ENCODE results near the gene KCNJ12.

Gene KCNJ12

DNA sequence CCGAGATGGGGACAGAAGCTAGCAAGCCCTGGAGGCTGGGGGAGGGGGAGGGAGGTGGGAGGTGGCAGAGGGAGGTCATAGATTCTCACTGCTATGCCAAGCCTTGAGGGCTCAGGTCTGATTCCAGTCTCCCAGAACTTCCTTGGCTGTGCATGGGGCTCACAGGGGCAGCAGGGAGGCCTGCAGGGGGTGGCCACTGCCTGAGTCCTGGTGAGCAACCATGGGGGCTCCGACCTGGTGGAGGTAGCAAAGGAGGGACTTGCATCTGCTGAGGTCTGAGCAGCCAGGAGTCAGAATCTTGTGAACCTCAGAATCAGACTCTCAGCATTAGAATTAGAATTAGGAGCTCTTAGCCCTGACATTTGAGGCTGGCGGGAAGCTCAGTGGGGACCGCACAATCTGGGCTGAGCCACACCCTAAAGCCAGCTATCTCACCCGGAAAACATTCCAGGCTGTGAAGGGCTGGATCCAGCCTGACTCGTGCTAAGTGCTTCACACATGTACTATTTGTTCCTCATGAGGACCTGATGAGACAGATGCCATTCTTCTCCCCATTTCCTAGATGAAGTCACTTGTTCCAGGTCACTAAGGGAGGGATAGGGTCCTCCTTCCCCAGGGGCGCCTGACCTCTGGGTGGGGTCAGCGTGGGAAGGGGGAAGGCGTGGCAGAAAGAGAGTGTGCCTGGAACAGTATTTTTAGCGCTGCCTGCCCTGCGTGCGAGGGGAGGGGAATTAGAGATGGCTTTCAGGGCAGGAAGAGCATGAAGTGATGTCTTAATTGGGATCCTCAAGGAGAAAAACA lies 17.3 kb upstream of the KCNJ12 start:
- TF ChIP-seq, protein P1, sequence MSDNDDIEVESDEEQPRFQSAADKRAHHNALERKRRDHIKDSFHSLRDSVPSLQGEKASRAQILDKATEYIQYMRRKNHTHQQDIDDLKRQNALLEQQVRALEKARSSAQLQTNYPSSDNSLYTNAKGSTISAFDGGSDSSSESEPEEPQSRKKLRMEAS (IDR thresholded peaks at IDR 0.05), result peak; percentile 25; the same call in 1 of the 2 replicates
- TF ChIP-seq CREB1 (IDR thresholded peaks at IDR 0.05; ENCODE audit: low read depth), result no peak

DNA sequence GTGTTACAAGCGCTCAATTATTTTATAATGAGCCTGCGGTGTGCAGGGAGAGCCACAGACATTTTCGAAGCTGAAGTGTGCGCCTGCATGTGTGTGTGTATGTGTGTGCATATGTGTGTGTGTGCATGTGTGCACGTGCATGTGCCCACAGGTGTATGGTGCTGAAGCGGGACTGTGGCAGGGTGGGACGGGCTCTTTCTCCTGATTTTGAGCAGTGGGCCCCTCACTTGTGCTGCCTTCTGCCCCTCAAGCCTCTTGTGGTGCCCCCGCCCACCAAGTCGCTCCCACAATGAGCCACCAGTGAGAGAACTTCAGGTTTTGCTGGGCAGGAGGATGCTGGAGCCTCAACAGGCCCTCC lies 16.7 kb upstream of the KCNJ12 start:
- TF ChIP-seq ZBTB7A (IDR thresholded peaks at IDR 0.05; ENCODE audit: low read depth), result no peak
- TF ChIP-seq CEBPB (IDR thresholded peaks at IDR 0.05), result no peak
- no peak for TF ChIP-seq TCF12 (IDR thresholded peaks at IDR 0.05; ENCODE audit: low read depth)
- TF ChIP-seq RAD21 (IDR thresholded peaks at IDR 0.05; ENCODE audit: low read depth), result no peak
- TF ChIP-seq CREB1 (IDR thresholded peaks at IDR 0.05; ENCODE audit: low read depth), result no peak
- TF ChIP-seq, protein P1 (IDR thresholded peaks at IDR 0.05), result no peak

DNA sequence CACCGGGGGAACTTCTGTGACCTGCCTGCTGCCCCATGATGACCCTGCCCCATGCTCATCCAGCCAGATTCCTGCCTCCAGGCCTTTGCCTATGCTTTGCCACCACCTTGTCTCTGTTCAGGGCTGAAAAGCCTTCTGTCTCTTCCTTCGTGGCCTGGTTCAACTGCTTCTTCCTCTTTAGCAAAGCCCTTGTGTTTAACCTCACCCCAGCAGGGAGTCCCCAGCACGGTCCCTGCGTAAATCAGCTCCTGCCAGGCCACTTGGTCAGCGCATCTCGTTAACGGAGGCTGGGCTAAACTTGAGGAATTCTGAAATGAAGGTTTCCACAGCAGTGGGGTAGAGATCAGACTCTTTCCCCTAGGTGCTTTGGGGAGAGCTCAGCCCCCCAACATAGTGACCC lies 16.1 kb upstream of the KCNJ12 start:
- TF ChIP-seq, protein P2, sequence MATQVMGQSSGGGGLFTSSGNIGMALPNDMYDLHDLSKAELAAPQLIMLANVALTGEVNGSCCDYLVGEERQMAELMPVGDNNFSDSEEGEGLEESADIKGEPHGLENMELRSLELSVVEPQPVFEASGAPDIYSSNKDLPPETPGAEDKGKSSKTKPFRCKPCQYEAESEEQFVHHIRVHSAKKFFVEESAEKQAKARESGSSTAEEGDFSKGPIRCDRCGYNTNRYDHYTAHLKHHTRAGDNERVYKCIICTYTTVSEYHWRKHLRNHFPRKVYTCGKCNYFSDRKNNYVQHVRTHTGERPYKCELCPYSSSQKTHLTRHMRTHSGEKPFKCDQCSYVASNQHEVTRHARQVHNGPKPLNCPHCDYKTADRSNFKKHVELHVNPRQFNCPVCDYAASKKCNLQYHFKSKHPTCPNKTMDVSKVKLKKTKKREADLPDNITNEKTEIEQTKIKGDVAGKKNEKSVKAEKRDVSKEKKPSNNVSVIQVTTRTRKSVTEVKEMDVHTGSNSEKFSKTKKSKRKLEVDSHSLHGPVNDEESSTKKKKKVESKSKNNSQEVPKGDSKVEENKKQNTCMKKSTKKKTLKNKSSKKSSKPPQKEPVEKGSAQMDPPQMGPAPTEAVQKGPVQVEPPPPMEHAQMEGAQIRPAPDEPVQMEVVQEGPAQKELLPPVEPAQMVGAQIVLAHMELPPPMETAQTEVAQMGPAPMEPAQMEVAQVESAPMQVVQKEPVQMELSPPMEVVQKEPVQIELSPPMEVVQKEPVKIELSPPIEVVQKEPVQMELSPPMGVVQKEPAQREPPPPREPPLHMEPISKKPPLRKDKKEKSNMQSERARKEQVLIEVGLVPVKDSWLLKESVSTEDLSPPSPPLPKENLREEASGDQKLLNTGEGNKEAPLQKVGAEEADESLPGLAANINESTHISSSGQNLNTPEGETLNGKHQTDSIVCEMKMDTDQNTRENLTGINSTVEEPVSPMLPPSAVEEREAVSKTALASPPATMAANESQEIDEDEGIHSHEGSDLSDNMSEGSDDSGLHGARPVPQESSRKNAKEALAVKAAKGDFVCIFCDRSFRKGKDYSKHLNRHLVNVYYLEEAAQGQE (IDR thresholded peaks at IDR 0.05; ENCODE audit: low read depth), result no peak

DNA sequence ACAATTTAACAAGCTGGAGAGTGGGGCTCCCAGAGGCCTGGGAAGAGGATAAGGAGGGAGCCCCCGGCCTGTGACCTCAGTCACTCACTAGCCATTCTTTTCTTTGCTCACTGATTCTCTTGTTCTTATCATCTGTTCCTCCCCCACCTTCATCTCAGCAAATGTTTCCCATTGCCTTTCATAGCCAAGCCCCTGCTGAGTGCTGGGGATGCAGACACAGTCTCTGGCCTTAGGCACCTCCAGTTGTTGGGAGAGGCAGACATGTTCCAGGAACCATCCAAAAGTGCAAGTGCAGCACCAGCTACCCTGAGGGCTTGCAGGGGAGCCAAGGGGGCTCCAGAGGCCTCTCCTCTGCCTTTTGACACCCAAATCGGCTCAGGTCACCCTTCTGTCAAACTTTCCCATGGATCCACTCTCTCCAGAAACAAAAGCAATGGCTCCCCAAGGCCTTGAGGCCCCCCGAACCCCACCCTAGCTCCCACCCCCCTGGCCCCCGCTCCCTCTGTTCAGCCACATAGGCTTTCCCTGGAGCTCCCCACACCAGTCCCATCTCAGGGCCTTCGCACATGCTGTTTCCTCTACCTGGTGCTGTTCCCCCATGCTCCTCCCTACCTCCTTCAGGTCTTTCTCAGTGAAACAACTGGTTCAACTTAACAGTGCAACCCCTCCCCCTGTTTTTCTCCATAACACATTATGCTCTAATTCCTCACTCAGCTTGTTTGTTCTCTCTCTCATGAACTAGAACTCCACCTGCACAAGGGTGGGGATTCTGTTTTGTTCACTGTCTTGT lies 14.9 kb upstream of the KCNJ12 start:
- TF ChIP-seq TAF1 (IDR thresholded peaks at IDR 0.05; ENCODE audit: low read depth) (no peak), TCF12 (IDR thresholded peaks at IDR 0.05; ENCODE audit: low read depth) (no peak), ZBTB7A (IDR thresholded peaks at IDR 0.05; ENCODE audit: low read depth) (no peak), YY1 (IDR thresholded peaks at IDR 0.05; ENCODE audit: low read depth) (no peak), EP300 (IDR thresholded peaks at IDR 0.05; ENCODE audit: borderline replicate concordance) (no peak), FOXM1 (IDR thresholded peaks at IDR 0.05; ENCODE audit: borderline replicate concordance, low read depth) (no peak)
- TF ChIP-seq, protein P2 (IDR thresholded peaks at IDR 0.05; ENCODE audit: low read depth), result no peak
- TF ChIP-seq, protein P1 (IDR thresholded peaks at IDR 0.05), result no peak

DNA sequence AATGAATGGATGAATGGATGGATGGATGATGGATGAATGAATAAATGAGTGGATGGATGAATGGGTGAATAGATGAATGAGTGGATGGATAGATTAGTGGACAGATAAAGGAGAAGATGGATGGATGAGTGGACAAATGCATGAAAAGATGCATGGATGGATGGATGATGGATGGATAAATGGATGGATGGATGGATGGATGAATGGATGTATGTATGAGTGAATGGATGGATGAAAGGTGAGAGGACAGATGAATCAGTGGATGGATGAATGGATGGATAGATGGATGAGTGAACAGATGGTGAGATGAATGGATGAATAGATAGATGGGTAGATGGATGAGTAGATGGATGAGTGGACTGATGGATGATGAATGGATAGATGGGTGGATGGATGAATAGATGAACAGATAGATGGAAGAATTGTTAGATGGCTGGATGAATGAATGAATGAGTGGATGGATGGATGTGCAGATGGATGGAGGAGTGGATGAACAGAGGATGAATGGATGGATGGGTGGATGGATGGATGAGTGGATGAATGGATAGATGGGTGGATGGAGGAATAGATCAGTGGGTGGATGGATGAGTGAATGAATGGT lies 13.7 kb upstream of the KCNJ12 start:
- no peak for TF ChIP-seq RAD21 (IDR thresholded peaks at IDR 0.05; ENCODE audit: low read depth)
- no peak for TF ChIP-seq ZBTB7A (IDR thresholded peaks at IDR 0.05; ENCODE audit: low read depth)
- TF ChIP-seq YY1 (IDR thresholded peaks at IDR 0.05; ENCODE audit: low read depth), result no peak
- no peak for TF ChIP-seq CEBPB (IDR thresholded peaks at IDR 0.05)
- TF ChIP-seq TCF12 (IDR thresholded peaks at IDR 0.05; ENCODE audit: low read depth), result no peak
- TF ChIP-seq, protein P1 (IDR thresholded peaks at IDR 0.05), result no peak
- no peak for TF ChIP-seq TEAD4 (IDR thresholded peaks at IDR 0.05)
- TF ChIP-seq TAF1 (IDR thresholded peaks at IDR 0.05; ENCODE audit: low read depth), result no peak
- TF ChIP-seq NFIC (IDR thresholded peaks at IDR 0.05), result no peak
- no peak for TF ChIP-seq EGR1 (IDR thresholded peaks at IDR 0.05)
- TF ChIP-seq, protein P3, sequence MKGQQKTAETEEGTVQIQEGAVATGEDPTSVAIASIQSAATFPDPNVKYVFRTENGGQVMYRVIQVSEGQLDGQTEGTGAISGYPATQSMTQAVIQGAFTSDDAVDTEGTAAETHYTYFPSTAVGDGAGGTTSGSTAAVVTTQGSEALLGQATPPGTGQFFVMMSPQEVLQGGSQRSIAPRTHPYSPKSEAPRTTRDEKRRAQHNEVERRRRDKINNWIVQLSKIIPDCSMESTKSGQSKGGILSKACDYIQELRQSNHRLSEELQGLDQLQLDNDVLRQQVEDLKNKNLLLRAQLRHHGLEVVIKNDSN (IDR thresholded peaks at IDR 0.05), result no peak
- TF ChIP-seq, protein P2 (IDR thresholded peaks at IDR 0.05; ENCODE audit: low read depth), result no peak
- no peak for TF ChIP-seq FOXM1 (IDR thresholded peaks at IDR 0.05; ENCODE audit: borderline replicate concordance, low read depth)
- TF ChIP-seq CREB1 (IDR thresholded peaks at IDR 0.05; ENCODE audit: low read depth), result no peak
- TF ChIP-seq EP300 (IDR thresholded peaks at IDR 0.05; ENCODE audit: borderline replicate concordance), result no peak

Measured in Ishikawa (cell line).